CD4-positive, alpha-beta T cell treated with Interleukin-17A for 4 hours (primary cell): ENCODE measurements around the gene CYP26A1.

Source experiments
- DNase-seq: peaks from one replicate; pipeline ENCODE4 v3.0.0-alpha.2; 2020; ENCODE audit warnings: mixed read lengths

Gene CYP26A1

GRCh38 chr10:93073539-93074146 lies at the start of gene CYP26A1:
Gene CYP26A1 (plus strand): TSS chr10:93073893. CDS start chr10:93073935, 42 bp downstream.
- DNase-seq: no peak

- DNase-seq: no peak
These were observed 47.6 kb upstream of the CYP26A1 start for GRCh38 chr10:93026072-93026471.

GRCh38 chr10:93027508-93027907 lies 46.2 kb upstream of the CYP26A1 start:
- no peak for DNase-seq

GRCh38 chr10:93028883-93029282 lies 44.8 kb upstream of the CYP26A1 start:
- no peak for DNase-seq

- no peak for DNase-seq
These were observed 43.3 kb upstream of the CYP26A1 start for GRCh38 chr10:93030409-93030808.

- no peak for DNase-seq
These were observed 41.4 kb upstream of the CYP26A1 start for GRCh38 chr10:93032105-93032808.

- no peak for DNase-seq
These were observed 40.9 kb upstream of the CYP26A1 start for GRCh38 chr10:93032809-93033137.

GRCh38 chr10:93034426-93034825 lies 39.3 kb upstream of the CYP26A1 start:
- no peak for DNase-seq

- DNase-seq: no peak
These were observed 34.6 kb upstream of the CYP26A1 start for GRCh38 chr10:93039110-93039509.

GRCh38 chr10:93039721-93040120 lies 34.0 kb upstream of the CYP26A1 start:
- no peak for DNase-seq

- DNase-seq: no peak
These were observed 19.2 kb upstream of the CYP26A1 start for GRCh38 chr10:93054486-93054885.

- no peak for DNase-seq
These were observed 15.6 kb upstream of the CYP26A1 start for GRCh38 chr10:93058139-93058538.

- no peak for DNase-seq
These were observed 13.5 kb upstream of the CYP26A1 start, which contains the start of gene CYP26C1 for GRCh38 chr10:93059975-93060886. Gene CYP26C1 (plus strand): TSS chr10:93060798. CDS start chr10:93061264, 466 bp downstream.

GRCh38 chr10:93060887-93061593 lies 12.7 kb upstream of the CYP26A1 start:
- DNase-seq: no peak

GRCh38 chr10:93061594-93062513 lies 11.8 kb upstream of the CYP26A1 start:
- no peak for DNase-seq

GRCh38 chr10:93062514-93063143 lies 11.1 kb upstream of the CYP26A1 start:
- peak; percentile 45 for DNase-seq

- DNase-seq: no peak
These were observed 10.3 kb upstream of the CYP26A1 start for GRCh38 chr10:93063144-93063976.

GRCh38 chr10:93063977-93064660 lies 9.6 kb upstream of the CYP26A1 start:
- DNase-seq: no peak

GRCh38 chr10:93064874-93065660 lies 8.6 kb upstream of the CYP26A1 start:
- DNase-seq: no peak
